ENCODE data around the gene STUB1.

The STUB1 gene

GRCh38 chr16:638034-638543 is 42.1 kb upstream of the STUB1 start:
- H3K27ac Mint-ChIP-seq, result peak overlapping the region in 2 of 3 experiments; percentile 7 to 60
- H3K9me3 Mint-ChIP-seq, result no peaks in the 10 kb centered on the region
- peak overlapping the region; percentile 67 to 76 (median 68) for H3K4me3 Mint-ChIP-seq
- TF ChIP-seq, protein P1, sequence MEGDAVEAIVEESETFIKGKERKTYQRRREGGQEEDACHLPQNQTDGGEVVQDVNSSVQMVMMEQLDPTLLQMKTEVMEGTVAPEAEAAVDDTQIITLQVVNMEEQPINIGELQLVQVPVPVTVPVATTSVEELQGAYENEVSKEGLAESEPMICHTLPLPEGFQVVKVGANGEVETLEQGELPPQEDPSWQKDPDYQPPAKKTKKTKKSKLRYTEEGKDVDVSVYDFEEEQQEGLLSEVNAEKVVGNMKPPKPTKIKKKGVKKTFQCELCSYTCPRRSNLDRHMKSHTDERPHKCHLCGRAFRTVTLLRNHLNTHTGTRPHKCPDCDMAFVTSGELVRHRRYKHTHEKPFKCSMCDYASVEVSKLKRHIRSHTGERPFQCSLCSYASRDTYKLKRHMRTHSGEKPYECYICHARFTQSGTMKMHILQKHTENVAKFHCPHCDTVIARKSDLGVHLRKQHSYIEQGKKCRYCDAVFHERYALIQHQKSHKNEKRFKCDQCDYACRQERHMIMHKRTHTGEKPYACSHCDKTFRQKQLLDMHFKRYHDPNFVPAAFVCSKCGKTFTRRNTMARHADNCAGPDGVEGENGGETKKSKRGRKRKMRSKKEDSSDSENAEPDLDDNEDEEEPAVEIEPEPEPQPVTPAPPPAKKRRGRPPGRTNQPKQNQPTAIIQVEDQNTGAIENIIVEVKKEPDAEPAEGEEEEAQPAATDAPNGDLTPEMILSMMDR (IDR thresholded peaks at IDR 0.05; ENCODE audit: unreplicated experiment in 3 of 3), result no peak
- H3K4me1 Mint-ChIP-seq, result peaks cover 3% of the 10 kb centered on the region
- H3K27me3 Mint-ChIP-seq (ENCODE audit: low read depth), result peaks cover 5% of the 10 kb centered on the region
- no peaks in the 10 kb centered on the region for H3K36me3 Mint-ChIP-seq (ENCODE audit: low read depth)

- TF ChIP-seq, protein P1 (IDR thresholded peaks at IDR 0.05; ENCODE audit: unreplicated experiment in 3 of 3), result no peak
- Mint-ChIP-seq H3K9me3 (no peaks in the 10 kb centered on the region), H3K36me3 (ENCODE audit: low read depth) (no peaks in the 10 kb centered on the region), H3K27ac (peak overlapping the region in 2 of 3 experiments; percentile 44 to 57), H3K4me3 (peak overlapping the region; percentile 38 to 60 (median 43)), H3K4me1 (peaks cover 3% of the 10 kb centered on the region), H3K27me3 (ENCODE audit: low read depth) (peaks cover 9% of the 10 kb centered on the region)
These were observed 41.4 kb upstream of the STUB1 start for GRCh38 chr16:638836-639235.

GRCh38 chr16:640614-641013 is 39.6 kb upstream of the STUB1 start:
- no peaks in the 10 kb centered on the region for H3K36me3 Mint-ChIP-seq (ENCODE audit: low read depth)
- H3K9me3 Mint-ChIP-seq, result no peaks in the 10 kb centered on the region
- no peak overlapping the region for H3K27ac Mint-ChIP-seq
- H3K4me3 Mint-ChIP-seq, result peak overlapping the region; percentile 81 to 83 (median 82)
- TF ChIP-seq, protein P1 (IDR thresholded peaks at IDR 0.05; ENCODE audit: unreplicated experiment in 3 of 3), result no peak
- H3K4me1 Mint-ChIP-seq, result peaks cover 3% of the 10 kb centered on the region
- H3K27me3 Mint-ChIP-seq (ENCODE audit: low read depth), result peaks cover 19% of the 10 kb centered on the region

DNA sequence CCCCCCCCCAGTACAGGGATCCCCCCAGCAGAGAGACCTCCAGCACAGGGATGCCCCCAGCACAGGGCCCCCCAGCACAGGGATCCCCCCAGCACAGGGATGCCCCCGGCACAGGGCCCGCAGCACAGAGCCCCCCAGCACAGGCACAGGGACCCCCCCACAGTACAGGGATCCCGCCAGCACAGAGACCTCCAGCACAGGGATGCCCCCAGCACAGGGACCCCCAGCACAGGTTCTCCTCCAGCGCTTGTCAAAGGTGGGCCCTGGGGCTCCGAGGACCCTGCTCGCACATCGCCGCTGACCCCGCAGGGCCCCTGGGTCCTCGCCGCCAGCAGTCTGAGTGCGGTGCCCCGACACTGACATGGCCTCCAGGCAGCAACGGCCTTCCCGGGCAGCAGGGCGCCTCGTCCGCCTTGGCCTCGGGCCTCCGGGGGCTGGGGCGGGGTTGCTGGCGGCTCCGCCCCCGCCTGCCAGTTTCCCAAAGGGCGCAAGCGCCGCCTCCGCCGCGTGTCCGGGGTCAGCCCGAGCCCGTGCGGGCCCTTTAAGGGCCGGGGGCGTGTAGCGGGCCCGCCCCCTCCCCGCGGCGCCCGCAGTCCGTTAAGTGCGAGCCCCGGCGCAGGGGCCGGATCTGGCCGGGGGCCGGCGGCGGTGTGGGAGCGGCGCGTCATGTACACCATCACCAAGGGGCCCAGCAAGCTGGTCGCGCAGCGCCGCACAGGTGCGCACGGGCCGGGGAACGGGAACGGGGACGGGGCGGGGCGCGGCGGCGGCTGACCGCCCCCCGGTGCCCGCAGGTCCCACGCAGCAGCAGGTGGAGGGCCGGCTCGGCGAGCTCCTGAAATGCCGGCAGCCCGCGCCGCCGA is 38.7 kb upstream of the STUB1 start, which contains the start of gene MCRIP2:
Gene MCRIP2 (plus strand): TSS at position 503 of the 863 bp plus-strand sequence. CDS start 164 bp downstream, at position 667.
- no peaks in the 10 kb centered on the region for H3K9me3 Mint-ChIP-seq
- H3K27me3 Mint-ChIP-seq (ENCODE audit: low read depth), result peaks cover 17% of the 10 kb centered on the region
- H3K36me3 Mint-ChIP-seq (ENCODE audit: low read depth), result no peaks in the 10 kb centered on the region
- H3K4me1 Mint-ChIP-seq, result peaks cover under 1% of the 10 kb centered on the region
- H3K27ac Mint-ChIP-seq, result peak within 1 kb of the TSS in 1 of 3 experiments; percentile 51
- peak within 1 kb of the TSS; percentile 81 to 83 (median 82) for H3K4me3 Mint-ChIP-seq
- TF ChIP-seq, protein P1 (IDR thresholded peaks at IDR 0.05; ENCODE audit: unreplicated experiment in 3 of 3), result no peak

- peak overlapping the region; percentile 72 to 76 (median 75) for H3K4me3 Mint-ChIP-seq
- peak overlapping the region in 1 of 3 experiments; percentile 51 for H3K27ac Mint-ChIP-seq
- no peaks in the 10 kb centered on the region for H3K36me3 Mint-ChIP-seq (ENCODE audit: low read depth)
- no peaks in the 10 kb centered on the region for H3K4me1 Mint-ChIP-seq
- H3K9me3 Mint-ChIP-seq, result no peaks in the 10 kb centered on the region
- peaks cover 14% of the 10 kb centered on the region for H3K27me3 Mint-ChIP-seq (ENCODE audit: low read depth)
- TF ChIP-seq, protein P1 (IDR thresholded peaks at IDR 0.05; ENCODE audit: unreplicated experiment in 3 of 3), result no peak
These were observed 37.8 kb upstream of the STUB1 start for GRCh38 chr16:642189-643049.
